ENCODE data around the gene IQCC. TPM values are rescaled to one million over a fixed set of nuclear protein-coding genes. Genes with fewer than 3 reads are reported as not detected.

The IQCC gene
- total RNA-seq, 1 donor: 0.86 TPM

DNA sequence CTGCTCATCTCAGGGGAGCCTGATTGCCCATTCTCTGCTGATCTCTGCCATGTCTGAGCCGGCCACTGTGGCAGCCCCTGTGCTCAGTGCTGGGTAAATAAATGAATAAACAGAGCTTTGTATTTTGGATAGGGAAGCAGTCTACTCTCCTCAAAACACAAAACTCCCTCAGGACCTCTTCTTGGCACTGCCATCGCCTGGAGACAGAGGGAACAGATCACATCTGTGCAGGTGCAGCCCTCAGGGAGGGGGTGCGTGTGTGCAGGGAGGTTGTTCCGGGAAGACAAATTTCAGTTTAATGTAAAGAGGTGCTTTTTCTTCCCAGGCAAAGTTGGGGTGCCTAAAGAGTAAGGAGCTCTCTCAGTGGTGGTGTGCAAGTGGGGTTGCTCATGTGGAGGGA lies 33.9 kb downstream of the IQCC start:
- no peak for TF ChIP-seq CTCF (IDR thresholded peaks at IDR 0.05; ENCODE audit: insufficient read depth, low read depth, low read length)
- no peak for DNase-seq (ENCODE audit: low read depth)

GRCh38 chr1:32239790-32240139 lies 34.3 kb downstream of the IQCC start:
- TF ChIP-seq CTCF (IDR thresholded peaks at IDR 0.05; ENCODE audit: insufficient read depth, low read depth, low read length): no peak
- DNase-seq (ENCODE audit: low read depth): no peak
- peak overlapping the region; percentile 87 for H3K4me3 ChIP-seq (ENCODE audit: low read depth, low read length)

More for the DNA sequence above, 33.9 kb downstream of the IQCC start:
- no peak overlapping the region for H3K4me3 ChIP-seq (ENCODE audit: low read depth, low read length)

DNA sequence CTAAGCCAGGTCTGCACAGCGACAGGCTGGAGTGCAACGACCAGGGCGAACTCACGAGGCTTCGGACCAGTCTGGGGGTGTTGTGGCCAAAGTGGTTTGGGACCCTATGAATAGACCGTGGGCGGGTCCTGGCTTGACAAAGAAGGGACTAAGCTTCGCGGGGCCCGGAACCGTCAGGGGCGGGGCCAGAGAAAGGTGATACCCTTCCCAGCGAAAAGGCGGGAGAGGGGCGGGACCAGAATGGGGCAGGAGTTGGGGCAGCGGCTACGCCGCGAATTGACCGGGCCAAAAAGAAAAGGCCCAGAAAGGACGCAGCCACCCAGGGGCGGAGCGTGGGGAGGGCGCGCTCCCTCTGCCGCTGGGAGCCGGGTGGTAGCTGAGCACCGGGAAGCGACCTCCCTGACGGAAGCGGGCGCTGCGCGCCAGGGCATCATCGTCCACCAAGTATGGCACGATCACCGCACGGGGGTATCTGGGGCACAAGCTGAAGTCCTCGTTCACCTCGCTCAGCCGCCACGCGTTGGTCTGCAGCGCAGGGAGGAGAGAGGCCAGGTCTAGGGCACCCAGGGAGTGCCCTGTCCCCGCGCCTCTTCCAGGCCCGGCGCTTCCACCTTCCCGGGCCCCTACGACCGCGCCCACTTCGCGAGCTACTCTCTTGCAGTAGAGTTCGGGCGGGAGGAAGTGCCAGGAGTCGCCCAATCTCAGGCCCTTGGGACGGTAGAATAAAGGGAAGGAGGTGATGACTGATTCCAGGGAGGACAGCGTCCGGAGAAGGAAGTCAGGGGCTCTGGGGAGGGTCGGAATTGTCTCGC lies 34.9 kb downstream of the IQCC start:
- H3K4me3 ChIP-seq (ENCODE audit: low read depth, low read length): peak overlapping the region; percentile 87
- peak; percentile 28 for TF ChIP-seq CTCF (IDR thresholded peaks at IDR 0.05; ENCODE audit: insufficient read depth, low read depth, low read length)
- DNase-seq (ENCODE audit: low read depth): peak; percentile 57

- H3K4me3 ChIP-seq (ENCODE audit: low read depth, low read length): peak overlapping the region; percentile 87
- peak; percentile 69 for DNase-seq (ENCODE audit: low read depth)
- TF ChIP-seq CTCF (IDR thresholded peaks at IDR 0.05; ENCODE audit: insufficient read depth, low read depth, low read length): no peak
Observed at GRCh38 chr1:32241001-32241763, 35.7 kb downstream of the IQCC start.

DNA sequence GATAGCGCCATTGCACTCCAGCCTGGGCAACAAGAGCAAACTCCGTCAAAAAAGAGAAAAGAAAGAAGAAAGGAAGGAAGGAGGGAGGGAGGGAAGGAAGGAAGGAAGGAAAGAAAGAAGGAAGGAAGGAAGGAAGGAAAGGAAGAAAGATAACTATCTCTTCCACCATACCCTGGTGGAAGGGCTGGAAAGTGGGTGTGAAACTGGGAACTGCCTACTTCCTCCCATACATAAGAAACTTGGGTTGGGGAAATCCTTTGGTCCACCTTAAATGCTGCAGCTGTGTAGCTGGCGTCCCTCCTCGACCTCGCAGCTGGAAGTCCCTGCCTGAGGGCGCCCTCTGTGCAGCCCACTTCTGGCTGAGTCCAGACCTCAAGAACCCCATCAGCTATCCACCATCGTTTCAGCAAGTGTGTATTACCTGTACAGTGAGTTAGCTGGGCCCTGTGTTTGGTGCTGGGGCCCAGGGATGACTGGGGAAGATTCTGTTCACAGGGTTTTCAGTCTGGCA lies 36.9 kb downstream of the IQCC start:
- peak overlapping the region; percentile 37 for H3K4me3 ChIP-seq (ENCODE audit: low read depth, low read length)

GRCh38 chr1:32246888-32247273 lies 41.4 kb downstream of the IQCC start, which contains the start of gene FAM167B:
TSS of gene FAM167B (plus strand) at chr1:32247222. CDS start at chr1:32247422, 200 bp downstream.
- no peak for TF ChIP-seq CTCF (IDR thresholded peaks at IDR 0.05; ENCODE audit: insufficient read depth, low read depth, low read length)
- H3K4me3 ChIP-seq (ENCODE audit: low read depth, low read length): no peak within 1 kb of the TSS
- peak; percentile 87 for DNase-seq (ENCODE audit: low read depth)

More for the DNA sequence above, 36.9 kb downstream of the IQCC start:
- DNase-seq (ENCODE audit: low read depth): peak; percentile 62
- TF ChIP-seq CTCF (IDR thresholded peaks at IDR 0.05; ENCODE audit: insufficient read depth, low read depth, low read length): no peak
